Left forelimb (tissue), 1 donor: ENCODE measurements around the gene SKOR2.

ENCODE experiments used
- DNase-seq: peaks from one replicate; pipeline ENCODE4 v3.0.0-alpha.2; 2018; ENCODE audit warnings: low spot score

SKOR2 gene, protein sequence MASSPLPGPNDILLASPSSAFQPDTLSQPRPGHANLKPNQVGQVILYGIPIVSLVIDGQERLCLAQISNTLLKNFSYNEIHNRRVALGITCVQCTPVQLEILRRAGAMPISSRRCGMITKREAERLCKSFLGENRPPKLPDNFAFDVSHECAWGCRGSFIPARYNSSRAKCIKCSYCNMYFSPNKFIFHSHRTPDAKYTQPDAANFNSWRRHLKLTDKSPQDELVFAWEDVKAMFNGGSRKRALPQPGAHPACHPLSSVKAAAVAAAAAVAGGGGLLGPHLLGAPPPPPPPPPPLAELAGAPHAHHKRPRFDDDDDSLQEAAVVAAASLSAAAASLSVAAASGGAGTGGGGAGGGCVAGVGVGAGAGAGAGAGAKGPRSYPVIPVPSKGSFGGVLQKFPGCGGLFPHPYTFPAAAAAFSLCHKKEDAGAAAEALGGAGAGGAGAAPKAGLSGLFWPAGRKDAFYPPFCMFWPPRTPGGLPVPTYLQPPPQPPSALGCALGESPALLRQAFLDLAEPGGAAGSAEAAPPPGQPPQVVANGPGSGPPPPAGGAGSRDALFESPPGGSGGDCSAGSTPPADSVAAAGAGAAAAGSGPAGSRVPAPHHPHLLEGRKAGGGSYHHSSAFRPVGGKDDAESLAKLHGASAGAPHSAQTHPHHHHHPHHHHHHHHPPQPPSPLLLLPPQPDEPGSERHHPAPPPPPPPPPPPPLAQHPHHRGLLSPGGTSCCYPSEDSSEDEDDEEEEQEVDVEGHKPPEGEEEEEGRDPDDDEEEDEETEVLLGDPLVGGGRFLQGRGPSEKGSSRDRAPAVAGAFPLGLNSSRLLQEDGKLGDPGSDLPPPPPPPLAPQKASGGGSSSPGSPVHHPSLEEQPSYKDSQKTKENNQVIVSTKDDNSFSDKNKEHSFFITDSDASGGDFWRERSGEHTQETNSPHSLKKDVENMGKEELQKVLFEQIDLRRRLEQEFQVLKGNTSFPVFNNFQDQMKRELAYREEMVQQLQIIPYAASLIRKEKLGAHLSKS

DNA sequence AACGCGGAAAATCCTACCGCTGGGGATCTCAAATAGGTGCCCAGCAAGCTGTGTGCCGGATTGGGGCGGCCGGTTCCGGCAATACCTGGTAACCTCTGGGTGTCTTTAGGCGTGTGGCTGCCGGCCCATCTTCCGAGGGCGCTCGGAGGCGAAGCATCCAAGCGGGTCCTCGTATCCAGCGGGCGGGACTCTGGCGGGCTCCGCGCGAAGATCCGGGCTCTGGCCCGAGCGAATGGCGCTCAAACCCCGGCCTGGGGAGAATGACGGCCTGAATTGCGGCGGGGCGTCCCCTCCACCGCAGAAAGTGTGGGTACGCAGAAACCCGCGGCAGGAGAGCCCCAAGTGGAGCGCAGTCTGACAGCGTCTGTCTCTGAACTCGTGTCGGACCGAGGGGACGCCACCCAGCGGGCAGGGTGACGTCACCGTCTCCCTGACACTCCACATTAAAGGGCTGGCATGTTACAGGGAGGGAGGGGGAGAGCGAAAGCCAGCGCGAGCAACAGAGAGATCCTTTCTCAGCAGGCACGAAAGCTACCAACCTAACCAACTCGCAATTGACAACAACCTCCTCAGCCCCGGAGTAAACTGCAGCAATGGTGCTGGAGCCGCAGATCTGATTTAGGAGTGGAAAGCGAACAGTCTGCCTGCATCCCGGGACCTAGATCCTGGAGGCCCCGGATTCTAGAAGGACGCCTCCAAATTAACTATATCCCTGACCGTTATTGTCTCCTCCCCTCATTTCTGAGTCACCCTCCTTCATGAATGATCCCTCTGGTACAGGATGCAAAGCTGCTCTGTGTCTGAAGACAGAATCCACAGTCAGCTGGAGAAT lies at the start of gene SKOR2:
Gene SKOR2 (minus strand): TSS at position 372 of the 832 bp plus-strand sequence. CDS start 2,477 bp downstream, outside the sequence.
- DNase-seq: no peak

- DNase-seq: no peak
Measured at GRCh38 chr18:47296462-47296861, 45.0 kb upstream of the SKOR2 start.

- no peak for DNase-seq
Measured at GRCh38 chr18:47294801-47295200, 43.3 kb upstream of the SKOR2 start.

DNA sequence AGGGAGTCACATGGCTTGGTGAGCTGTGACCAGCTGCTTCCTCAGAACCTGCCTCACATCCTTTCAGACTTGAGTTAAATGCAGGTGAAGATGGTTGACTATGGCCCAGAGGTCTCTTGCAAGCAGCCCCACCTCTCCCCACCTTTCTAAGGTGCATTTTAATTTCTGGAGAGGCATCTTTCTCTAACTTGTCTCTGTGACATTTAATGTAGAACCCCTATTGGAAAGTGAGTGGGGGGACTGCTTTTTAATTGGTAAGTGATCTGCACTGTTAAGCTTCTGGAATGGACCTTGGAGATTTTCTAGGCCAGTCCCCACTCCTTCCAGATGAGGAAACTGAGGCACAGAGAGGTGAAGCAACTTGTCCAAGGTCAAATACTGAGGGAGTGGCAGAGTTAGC lies 37.3 kb upstream of the SKOR2 start:
- no peak for DNase-seq

- DNase-seq: no peak
Measured at GRCh38 chr18:47287911-47288585, 36.6 kb upstream of the SKOR2 start.

DNA sequence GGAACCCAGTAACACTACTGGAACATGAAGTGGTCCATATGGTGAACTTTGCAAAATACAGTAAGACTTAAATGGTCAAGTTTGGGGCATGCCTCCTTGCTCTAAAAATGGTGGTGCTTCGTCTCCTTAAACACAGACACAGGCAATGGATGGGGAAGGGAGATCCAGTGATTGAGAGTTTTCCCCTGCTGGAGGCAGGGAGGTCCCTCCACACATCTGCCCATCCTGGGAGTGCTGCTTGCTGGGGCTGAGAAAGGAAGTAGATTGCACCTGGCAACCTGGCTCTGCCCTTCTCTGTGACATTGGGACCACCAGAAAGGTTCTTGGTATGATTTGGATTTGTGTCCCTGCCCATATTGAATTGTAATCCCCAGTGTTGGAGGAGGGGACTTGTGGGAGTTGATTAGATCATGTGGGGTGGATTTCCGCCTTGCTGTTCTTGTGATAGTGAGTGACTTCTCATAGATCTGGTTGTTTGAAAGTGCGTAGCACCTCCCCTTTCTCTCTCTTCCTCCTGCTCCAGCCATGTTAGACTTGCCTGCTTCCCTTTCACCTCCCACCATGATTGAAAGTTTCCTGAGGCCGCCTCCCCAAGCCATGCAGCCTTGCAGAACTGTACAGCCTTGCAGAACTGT lies 35.4 kb upstream of the SKOR2 start:
- no peak for DNase-seq

DNA sequence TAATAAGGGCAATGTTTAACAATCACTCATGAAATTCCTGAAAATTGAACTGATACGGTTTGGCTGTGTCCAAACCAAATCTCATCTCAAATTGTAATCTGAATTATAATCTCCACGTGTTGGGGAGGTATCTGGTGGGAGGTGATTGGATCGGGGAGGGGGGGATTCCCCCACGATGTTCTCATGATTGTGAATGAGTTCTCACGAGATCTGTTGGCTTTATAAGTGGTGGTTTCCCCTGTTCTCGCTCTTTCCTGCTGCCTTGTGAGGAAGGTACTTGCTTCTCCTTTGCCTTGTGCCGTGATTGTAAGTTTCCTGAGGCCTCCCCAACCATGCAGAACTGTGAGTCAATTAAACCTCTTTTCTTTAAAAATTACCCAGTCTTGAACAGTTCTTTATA lies 34.0 kb upstream of the SKOR2 start:
- DNase-seq: no peak

- DNase-seq: no peak
Measured at GRCh38 chr18:47284721-47285395, 33.4 kb upstream of the SKOR2 start.

- DNase-seq: no peak
Measured at GRCh38 chr18:47283476-47283875, 32.0 kb upstream of the SKOR2 start.

DNA sequence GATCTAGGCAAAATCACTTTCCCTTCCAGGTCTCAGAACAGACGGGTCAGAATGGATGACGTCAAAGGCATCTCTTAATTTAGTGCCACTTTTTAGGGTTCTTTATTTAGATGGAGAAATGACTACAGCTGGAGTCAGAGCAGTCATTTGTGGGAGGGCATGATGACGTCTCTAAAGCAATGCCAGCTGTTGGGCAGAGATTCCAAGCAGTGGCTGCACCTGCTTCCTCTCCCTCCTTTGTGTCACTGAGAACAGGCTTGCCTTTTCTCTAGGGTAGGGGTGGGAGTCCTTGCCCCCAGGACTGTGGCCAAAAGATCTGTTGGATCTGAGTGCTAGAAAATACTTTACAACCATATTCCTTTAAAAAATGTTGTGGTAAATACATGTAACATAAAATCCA lies 28.7 kb upstream of the SKOR2 start:
- DNase-seq: no peak

DNA sequence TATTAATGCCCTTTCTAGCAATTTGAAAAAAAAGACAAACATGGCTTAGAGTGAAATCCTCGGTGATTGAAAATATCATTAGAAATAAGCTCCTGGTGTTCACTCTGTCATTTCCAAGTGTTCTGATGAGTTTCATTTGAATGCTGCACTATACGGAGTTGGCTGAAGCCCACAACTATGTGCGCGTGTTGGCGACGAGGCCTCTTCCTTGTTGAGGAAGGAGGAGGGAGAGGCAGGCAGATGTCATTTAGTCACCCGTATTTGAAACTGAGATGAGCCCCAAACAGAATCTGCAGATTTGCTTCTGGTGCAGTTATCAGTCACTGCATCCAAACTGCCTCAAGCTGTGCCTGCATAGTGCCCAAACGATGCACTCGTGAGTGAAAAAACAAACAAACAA lies 23.5 kb upstream of the SKOR2 start:
- no peak for DNase-seq

- no peak for DNase-seq
Measured at GRCh38 chr18:47265197-47265596, 13.7 kb upstream of the SKOR2 start.

GRCh38 chr18:47264308-47264700 lies 12.8 kb upstream of the SKOR2 start:
- no peak for DNase-seq

- DNase-seq: no peak
Measured at GRCh38 chr18:47263430-47264307, 12.2 kb upstream of the SKOR2 start.

DNA sequence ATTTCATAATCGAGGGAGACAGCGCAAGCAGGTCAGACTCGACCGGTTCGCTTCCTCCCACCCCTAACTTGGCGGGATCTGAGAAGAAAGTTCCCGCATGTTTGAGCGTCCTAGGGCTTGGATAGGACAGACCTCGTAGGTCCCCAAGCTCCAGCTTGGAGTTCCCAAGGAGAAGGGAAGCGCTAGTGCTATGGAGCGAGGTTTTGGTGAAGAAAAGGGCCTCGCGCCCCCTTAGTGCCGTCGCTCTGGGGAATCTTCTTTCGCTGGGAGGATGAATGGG lies 11.6 kb upstream of the SKOR2 start:
- no peak for DNase-seq

- no peak for DNase-seq
Measured at GRCh38 chr18:47262301-47263149, 11.1 kb upstream of the SKOR2 start.

GRCh38 chr18:47261902-47262300 lies 10.4 kb upstream of the SKOR2 start:
- DNase-seq: no peak

DNA sequence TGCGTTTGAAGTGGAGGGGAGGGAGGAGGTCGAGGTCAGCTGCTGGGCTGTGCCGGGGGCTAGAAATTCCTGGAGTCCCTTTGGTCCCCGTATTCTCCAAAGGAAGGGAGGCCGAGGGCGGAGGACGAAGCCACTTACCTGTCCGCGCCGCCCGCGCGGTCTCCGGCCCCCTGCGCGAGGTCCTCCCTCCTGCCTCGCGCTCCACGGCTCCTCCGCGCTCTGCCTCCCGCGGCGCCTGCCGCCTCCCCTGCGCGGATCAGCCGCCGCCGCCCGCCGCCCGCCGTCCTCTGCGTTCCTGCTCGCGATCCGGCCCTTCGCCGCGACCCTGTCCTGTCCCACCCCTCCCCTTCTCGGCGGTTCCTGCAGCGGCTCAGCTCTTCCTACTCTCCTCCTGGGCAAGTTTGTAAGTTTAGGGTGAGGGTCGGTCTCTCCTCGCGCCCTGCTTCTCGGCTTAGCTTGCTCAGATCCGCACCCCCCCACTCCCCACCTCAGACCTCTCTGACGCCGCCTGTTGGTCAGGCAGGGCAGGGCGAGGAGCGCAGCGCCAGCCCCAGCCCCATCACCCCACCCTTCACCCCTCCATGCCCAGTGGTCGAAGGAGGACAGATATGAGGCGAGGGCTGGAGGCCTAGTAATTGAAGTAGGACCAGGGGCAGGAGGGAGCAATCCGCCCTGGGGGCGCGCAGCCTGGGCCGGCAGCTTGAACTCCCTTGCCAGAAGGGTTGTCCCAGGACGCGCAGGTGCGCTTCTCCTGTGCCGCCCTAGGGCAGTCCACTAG lies 9.7 kb upstream of the SKOR2 start:
- no peak for DNase-seq
